H1 (cell line): Measurements from ENCODE around the gene ZNF646. TPM values are rescaled to one million over a fixed set of nuclear protein-coding genes. Genes with fewer than 3 reads are reported as not detected.

Experiments
- CTCF ChIA-PET: fragments of 300-600 bp; sonication (Branson Sonifier 250); formaldehyde crosslinking; loops from one replicate; lab custom pipeline; 2021; ENCODE audit not compliant: partially characterized antibody; lab: Charles Lee
- POLR2A ChIA-PET: fragments of 300-600 bp; sonication (Branson Sonifier 250); formaldehyde crosslinking; loops from one replicate; lab custom pipeline; 2021; ENCODE audit warnings: inconsistent platforms; ENCODE audit not compliant: partially characterized antibody; lab: Charles Lee
- DNase-seq, 2 experiments: peaks; one replicate each; pipeline versions ENCODE4 v3.0.0 to v3.0.0-alpha.2; 2010 to 2022; ENCODE audit warnings: low spot score in 2 of 2, low read depth in 1 of 2, mixed read lengths in 1 of 2
- FAIRE-seq: peaks from 2 replicates; lab custom pipeline; 2011; peaks lifted over from hg19 to GRCh38; lab: Jason Lieb, UNC
- H2AFZ ChIP-seq: 2 replicates; pipeline ENCODE4 v1.8.1; 2012; ENCODE audit warnings: low read length, inconsistent platforms
- H2AK5ac ChIP-seq: 2 replicates; pipeline ENCODE4 v1.6.1; 2013; ENCODE audit warnings: low read depth, low read length
- H2BK120ac ChIP-seq: replicated peaks from 2 replicates; pipeline ENCODE3; 2013; ENCODE audit warnings: low read depth, low read length, inconsistent platforms
- H2BK12ac ChIP-seq: 2 replicates; pipeline ENCODE4 v1.6.1; 2013; ENCODE audit warnings: low read depth, low read length
- H2BK15ac ChIP-seq: 2 replicates; pipeline ENCODE4 v1.6.1; 2013; ENCODE audit warnings: low read length
- H2BK20ac ChIP-seq: 2 replicates; pipeline ENCODE4 v1.6.1; 2013; ENCODE audit warnings: low read length
- H2BK5ac ChIP-seq: 2 replicates; pipeline ENCODE4 v1.6.1; 2013; ENCODE audit warnings: low read depth, low read length
- H3K14ac ChIP-seq: 2 replicates; pipeline ENCODE4 v1.6.1; 2013; ENCODE audit warnings: inconsistent platforms; ENCODE audit not compliant: insufficient read length
- H3K18ac ChIP-seq: 2 replicates; pipeline ENCODE4 v1.6.1; 2013; ENCODE audit warnings: low read length; ENCODE audit errors: extremely low read depth
- H3K23ac ChIP-seq: 2 replicates; pipeline ENCODE4 v1.6.1; 2013; ENCODE audit warnings: inconsistent platforms; ENCODE audit not compliant: insufficient read length
- H3K23me2 ChIP-seq: 2 replicates; pipeline ENCODE4 v1.6.1; 2013; ENCODE audit warnings: low read depth, low read length
- H3K27ac ChIP-seq: 2 replicates; pipeline ENCODE4 v1.6.1; 2011; ENCODE audit warnings: low read depth, low read length, inconsistent platforms
- H3K27me3 ChIP-seq, 4 experiments: replicated peaks in 1 of 4; 1 replicate in 1 of 4; 2 replicates in 3 of 4; pipeline versions ENCODE4 v1.6.1 to v1.8.1; 2011 to 2013; ENCODE audit warnings: low read length in 3 of 4, mild to moderate bottlenecking in 3 of 4, inconsistent platforms in 2 of 4, mixed read lengths in 2 of 4, moderate library complexity in 1 of 4; ENCODE audit not compliant: control insufficient read depth in 3 of 4, insufficient read depth in 3 of 4; ENCODE audit errors: extremely low read depth in 1 of 4
- H3K36me3 ChIP-seq, 4 experiments: 2 replicates each; pipeline versions ENCODE4 v1.6.1 to v1.8.1; 2011 to 2013; ENCODE audit warnings: mild to moderate bottlenecking in 4 of 4, low read length in 3 of 4, moderate library complexity in 2 of 4, control low read depth in 1 of 4, inconsistent platforms in 1 of 4; ENCODE audit not compliant: insufficient read depth in 4 of 4, control insufficient read depth in 2 of 4
- H3K4ac ChIP-seq: replicated peaks from 2 replicates; pipeline ENCODE3; 2013; ENCODE audit warnings: low read length, low read depth, mixed read lengths, inconsistent platforms; ENCODE audit not compliant: insufficient read length
- H3K4me1 ChIP-seq, 4 experiments: replicated peaks in 1 of 4; 1 replicate in 1 of 4; 2 replicates in 3 of 4; pipeline versions ENCODE4 v1.6.1 to v1.8.1; 2011 to 2013; ENCODE audit warnings: low read length in 3 of 4, inconsistent platforms in 2 of 4, mixed read lengths in 1 of 4; ENCODE audit not compliant: insufficient read depth in 4 of 4, control insufficient read depth in 3 of 4
- H3K4me2 ChIP-seq, 2 experiments: 2 replicates each; pipeline versions ENCODE4 v1.6.1 to v1.8.1; 2011 to 2013; ENCODE audit warnings: low read depth in 2 of 2, low read length in 2 of 2, control low read depth in 1 of 2, inconsistent platforms in 1 of 2, mild to moderate bottlenecking in 1 of 2; ENCODE audit not compliant: insufficient read depth in 1 of 2
- H3K4me3 ChIP-seq, 4 experiments: fragments of 200-600, 300-600 bp in 1 of 4; sonication (generic), shearing (Covaris generic), sonication (Bioruptor Twin) in 1 of 4; 2 replicates each; pipeline versions ENCODE4 v1.5.1 to v1.8.1; 2011 to 2016; ENCODE audit warnings: low read length in 4 of 4, low read depth in 3 of 4, control low read depth in 2 of 4, inconsistent platforms in 2 of 4, mild to moderate bottlenecking in 2 of 4, mixed read lengths in 1 of 4, moderate library complexity in 1 of 4; ENCODE audit not compliant: insufficient read depth in 2 of 4; ENCODE audit errors: extremely low read depth in 1 of 4
- H3K56ac ChIP-seq: replicated peaks from 2 replicates; pipeline ENCODE3; 2013; ENCODE audit warnings: low read depth, mild to moderate bottlenecking, mixed read lengths, low read length, inconsistent platforms; ENCODE audit not compliant: insufficient read length
- H3K79me1 ChIP-seq: 2 replicates; pipeline ENCODE4 v1.6.1; 2013; ENCODE audit warnings: low read depth, low read length, control low read depth
- H3K79me2 ChIP-seq, 2 experiments: 2 replicates each; pipeline versions ENCODE4 v1.6.1 to v1.8.1; 2012 to 2013; ENCODE audit warnings: low read length in 2 of 2, mild to moderate bottlenecking in 2 of 2, inconsistent platforms in 1 of 2; ENCODE audit not compliant: insufficient read depth in 2 of 2, control insufficient read depth in 1 of 2
- H3K9ac ChIP-seq, 4 experiments: replicated peaks in 1 of 4; 1 replicate in 1 of 4; 2 replicates in 3 of 4; pipeline versions ENCODE4 v1.6.1 to v1.8.1; 2011 to 2013; ENCODE audit warnings: low read depth in 3 of 4, low read length in 3 of 4, control low read depth in 2 of 4, mild to moderate bottlenecking in 2 of 4, moderate library complexity in 2 of 4, inconsistent platforms in 1 of 4; ENCODE audit errors: extremely low read depth in 1 of 4
- H3K9me3 ChIP-seq, 2 experiments: 2 replicates each; pipeline versions ENCODE4 v1.6.1 to v1.8.1; 2012 to 2013; ENCODE audit warnings: mild to moderate bottlenecking in 2 of 2, moderate library complexity in 2 of 2, control low read depth in 1 of 2, inconsistent platforms in 1 of 2, low read depth in 1 of 2, low read length in 1 of 2, mixed read lengths in 1 of 2; ENCODE audit not compliant: insufficient read depth in 2 of 2
- H4K20me1 ChIP-seq, 2 experiments: replicated peaks in 1 of 2; 2 replicates each; pipeline versions ENCODE3 to v1.8.1; 2011 to 2013; ENCODE audit warnings: inconsistent platforms in 2 of 2, low read length in 2 of 2, mild to moderate bottlenecking in 1 of 2; ENCODE audit not compliant: insufficient read depth in 2 of 2, control insufficient read depth in 1 of 2
- H4K5ac ChIP-seq: 2 replicates; pipeline ENCODE4 v1.6.1; 2013; ENCODE audit warnings: low read length, low read depth, mixed read lengths, inconsistent platforms; ENCODE audit not compliant: insufficient read length
- H4K8ac ChIP-seq: 2 replicates; pipeline ENCODE4 v1.8.0; 2013; ENCODE audit warnings: mild to moderate bottlenecking, moderate library complexity, low read length, inconsistent platforms; ENCODE audit not compliant: insufficient read depth; ENCODE audit errors: extremely low read depth
- H4K91ac ChIP-seq: replicated peaks from 2 replicates; pipeline ENCODE3; 2013; ENCODE audit warnings: low read length, mixed read lengths, inconsistent platforms; ENCODE audit not compliant: insufficient read length
- CBX5 ChIP-seq: fragments of 300-800, 300-1000 bp; sonication (generic); IDR thresholded peaks from 2 replicates; pipeline ENCODE4 v1.7.1; 2016; ENCODE audit warnings: antibody characterized with exemption, low read length, low read depth
- MAX ChIP-seq: IDR thresholded peaks from 2 replicates; pipeline ENCODE4 v1.6.1; 2012; ENCODE audit warnings: inconsistent platforms
- PHF8 ChIP-seq: fragments of 200-600 bp; sonication (generic); conservative IDR thresholded peaks from 2 replicates; pipeline ENCODE4 v1.7.1; 2012; ENCODE audit warnings: low read depth, mild to moderate bottlenecking, inconsistent platforms, low read length, moderate library complexity
- RAD21 ChIP-seq, 2 experiments: IDR thresholded peaks in 1 of 2; conservative IDR thresholded peaks in 1 of 2; 2 replicates each; pipeline ENCODE4 v1.6.1; 2011; ENCODE audit warnings: low read depth in 2 of 2, low read length in 2 of 2, improper control_type of control experiment in 1 of 2, inconsistent platforms in 1 of 2, mild to moderate bottlenecking in 1 of 2, moderate library complexity in 1 of 2
- RBBP5 ChIP-seq: IDR thresholded peaks from 2 replicates; pipeline ENCODE4 v1.7.1; 2012; ENCODE audit warnings: low read depth, mild to moderate bottlenecking, inconsistent platforms, low read length, moderate library complexity, borderline replicate concordance
- RFX5 ChIP-seq: IDR thresholded peaks from 2 replicates; pipeline ENCODE4 v1.6.1; 2011; ENCODE audit warnings: low read depth, low read length, improper control_type of control experiment, borderline replicate concordance
- SRF ChIP-seq: IDR thresholded peaks from 2 replicates; pipeline ENCODE4 v1.6.1; 2011; ENCODE audit warnings: mild to moderate bottlenecking, low read depth, low read length, moderate library complexity
- SUZ12 ChIP-seq: fragments of 200-600 bp; sonication (generic); IDR thresholded peaks from 2 replicates; pipeline ENCODE4 v1.6.1; 2012; ENCODE audit warnings: mild to moderate bottlenecking, inconsistent platforms, low read length, moderate library complexity, mixed read lengths
- TAF1 ChIP-seq: IDR thresholded peaks from 2 replicates; pipeline ENCODE4 v1.6.1; 2011; ENCODE audit warnings: mild to moderate bottlenecking, low read depth, low read length
- TBP ChIP-seq: IDR thresholded peaks from 2 replicates; pipeline ENCODE4 v1.6.1; 2011; ENCODE audit warnings: low read depth, low read length, improper control_type of control experiment
- TCF12 ChIP-seq: IDR thresholded peaks from 2 replicates; pipeline ENCODE4 v1.6.1; 2011; ENCODE audit warnings: low read depth, mild to moderate bottlenecking, low read length
- YY1 ChIP-seq: IDR thresholded peaks from 2 replicates; pipeline ENCODE4 v1.6.1; 2011; ENCODE audit warnings: low read depth, mild to moderate bottlenecking, low read length
- WGBS, 2 experiments: shearing (Covaris generic) in 1 of 2; methylation state at CpG; one replicate each; pipeline versions ENCODE4 v1.1.6 to v1.1.7; 2013 to 2015; ENCODE audit warnings: low lambda C conversion rate in 2 of 2, mixed read lengths in 2 of 2, inconsistent platforms in 1 of 2, low coverage in 1 of 2, missing lambda C conversion rate in 1 of 2; ENCODE audit not compliant: insufficient replicate concordance in 2 of 2, insufficient coverage in 1 of 2, insufficient read length in 1 of 2; ENCODE audit errors: extremely low coverage in 1 of 2, missing lambda C conversion rate in 1 of 2; 5-methylcytosine and 5-hydroxymethylcytosine counted together
- polyA plus RNA-seq, 7 experiments: library from polyadenylated mRNA; depleted of rRNA in 3 of 7; stranded (reverse) in 5 of 7; unstranded in 2 of 7; fragments of >200 nt in 5 of 7; fragments of 200-250 nt in 2 of 7; gene quantifications; 1 replicate in 5 of 7; 2 replicates in 1 of 7; 4 replicates in 1 of 7; pipeline versions ENCODE4 v1.2.1 to v1.2.3, GENCODE V29; 2011 to 2013; ENCODE audit warnings: missing spikeins in 2 of 7, mixed read lengths in 2 of 7
- total RNA-seq: library from RNA; stranded (reverse); fragmentation: NEBNext Ultra II Directional; extraction: Animal tissue kit (Norgen Biotek cat#: 25700); gene quantifications from 2 replicates; pipeline ENCODE4 v1.2.1, GENCODE V29; 2021

ZNF646 gene
- total and polyA plus RNA-seq, 2 of the 8 experiments (the other 6 are each of a cell fraction or from before 2014, with no cell fraction given): 6.5 to 25.0 TPM

- ChIA-PET POLR2A (interaction anchor here (0.8 to 1.5 kb wide), 5 partner anchors 19 to 626 kb away, joined by 3 to 5 read pairs (median 3); partner anchors contain the start of gene PRSS8), CTCF (interaction anchor here (1.1 to 3.0 kb wide), 3 partner anchors 9 to 55 kb away, joined by 4 to 14 read pairs (median 6); no protein-coding TSS in a partner anchor)
- H3K18ac ChIP-seq: no peak within 1 kb of the TSS
- H3K27me3 ChIP-seq: no peaks in the 10 kb centered on the region
- no peak within 1 kb of the TSS for H3K14ac ChIP-seq
- H3K27ac ChIP-seq: no peak within 1 kb of the TSS
- H4K91ac ChIP-seq: no peak within 1 kb of the TSS
- peaks cover 0 to 9% (median 3%) of the 10 kb centered on the region in 4 experiments; a peak in 4 of 7 replicates for H3K4me1 ChIP-seq
- H2BK12ac ChIP-seq: no peak within 1 kb of the TSS
- DNase-seq (no peak), FAIRE-seq (no peak)
- no peak within 1 kb of the TSS for H2BK20ac ChIP-seq
- H3K9me3 ChIP-seq: no peaks in the 10 kb centered on the region
- H3K79me2 ChIP-seq: peaks cover 0 to 7% of the 10 kb centered on the region in 2 experiments; a peak in 1 of 4 replicates
- no peak within 1 kb of the TSS for H2AK5ac ChIP-seq
- no peak within 1 kb of the TSS for H2AFZ ChIP-seq
- peaks cover 8 to 28% of the 10 kb centered on the region in 2 experiments for H4K20me1 ChIP-seq
- peaks cover 3% of the 10 kb centered on the region; the same call in 1 of the 2 replicates for H3K23me2 ChIP-seq
- no peak within 1 kb of the TSS for H4K8ac ChIP-seq
- WGBS, 2 experiments: 87% methylated on average over 15 of the region's 15 CpGs; no CpG with 5 or more reads in 1 of the 2 experiments
- H3K23ac ChIP-seq: no peak within 1 kb of the TSS
- peaks cover 12% of the 10 kb centered on the region for H3K79me1 ChIP-seq
- no peak within 1 kb of the TSS for H3K9ac ChIP-seq
- H3K4me2 ChIP-seq: no peak within 1 kb of the TSS
- no peak within 1 kb of the TSS for H2BK5ac ChIP-seq
- no peak within 1 kb of the TSS for H3K56ac ChIP-seq
- H2BK15ac ChIP-seq: no peak within 1 kb of the TSS
- peaks cover 0 to 15% (median 4%) of the 10 kb centered on the region in 4 experiments; a peak in 5 of 8 replicates for H3K36me3 ChIP-seq
- H3K4ac ChIP-seq: no peak within 1 kb of the TSS
- no peak within 1 kb of the TSS for H3K4me3 ChIP-seq
- no peak within 1 kb of the TSS for H2BK120ac ChIP-seq
- no peak within 1 kb of the TSS for H4K5ac ChIP-seq
- TF ChIP-seq PHF8: no peak
- no peak for TF ChIP-seq TAF1
- TF ChIP-seq SUZ12: no peak
- TF ChIP-seq CBX5: no peak
- no peak for TF ChIP-seq YY1
- no peak for TF ChIP-seq RFX5
- TF ChIP-seq MAX: no peak
- no peak for TF ChIP-seq RBBP5
- no peak for TF ChIP-seq TCF12
- TF ChIP-seq RAD21 (IDR thresholded peaks at IDR 0.05 in 1 of 2, conservative IDR thresholded peaks at IDR 0.05 in 1 of 2; ENCODE audit: low read depth in 2 of 2, low read length in 2 of 2): no peak
- TF ChIP-seq SRF: no peak
- no peak for TF ChIP-seq TBP
Observed at GRCh38 chr16:31088459-31089183, 14.4 kb downstream of the ZNF646 start, which contains the start of gene PRSS53. TSS of gene PRSS53 (minus strand) at chr16:31088943. CDS start at chr16:31088809, 134 bp downstream.
